Frontal cortex (tissue), 4 donors: ENCODE results near the gene CDKL2. TPM values are rescaled to one million over a fixed set of nuclear protein-coding genes. Genes with fewer than 3 reads are reported as not detected.

Experiments
- DNase-seq, 2 donors: peaks; one replicate each; pipeline ENCODE4 v3.0.0; 2012; ENCODE audit warnings: low spot score in 2 of 2
- FAIRE-seq: peaks from 2 replicates; lab custom pipeline; 2012; peaks lifted over from hg19 to GRCh38; lab: Jason Lieb, UNC
- total RNA-seq: library from RNA; depleted of rRNA; stranded (reverse); fragments of >200 nt; gene quantifications from one replicate; pipeline ENCODE4 v1.2.3, GENCODE V29; 2014
- donor health status: control.
- donor health status: control.
- donor health status: control.

Gene CDKL2
- total RNA-seq, 1 donor from 2014 or later: 60.7 TPM

DNA sequence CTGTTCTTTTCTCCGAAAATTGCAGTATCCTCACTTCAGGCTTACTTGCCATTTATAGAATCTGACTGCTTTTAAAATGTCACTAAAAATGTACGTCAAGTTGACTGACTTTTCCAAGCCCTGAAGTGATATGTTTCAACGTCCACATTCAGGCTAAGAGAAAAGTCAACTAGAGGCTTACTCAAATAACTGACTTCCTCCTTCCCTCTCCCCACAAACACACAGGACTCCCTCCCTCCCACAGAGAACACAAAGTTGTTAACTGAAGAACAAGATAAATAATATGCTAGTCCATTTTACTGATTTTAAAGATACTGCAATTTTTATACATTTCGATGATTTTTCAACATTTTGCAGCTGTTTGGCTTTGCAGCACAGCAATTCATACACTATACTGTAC lies 13.8 kb upstream of the CDKL2 start:
- DNase-seq (no peak), FAIRE-seq (no peak)

DNA sequence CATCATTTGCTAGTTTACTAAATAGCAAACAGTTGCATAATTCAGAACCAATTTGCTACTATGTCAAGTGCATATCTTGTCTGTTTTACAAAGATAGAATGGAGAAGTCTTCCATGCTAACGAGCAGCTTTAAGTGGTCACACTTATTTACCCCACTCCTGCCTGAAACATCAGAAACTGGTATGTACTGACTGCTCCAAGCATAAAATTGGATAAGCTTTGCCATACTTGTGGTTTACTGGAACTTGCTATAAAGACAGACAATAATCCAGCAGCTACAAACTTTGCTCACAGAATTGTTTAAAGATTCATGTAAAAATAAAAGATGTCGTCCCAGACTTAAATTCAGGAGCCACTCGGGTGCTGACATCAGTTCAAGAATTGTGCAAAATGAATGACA lies 13.3 kb upstream of the CDKL2 start:
- DNase-seq (no peak), FAIRE-seq (no peak)

DNA sequence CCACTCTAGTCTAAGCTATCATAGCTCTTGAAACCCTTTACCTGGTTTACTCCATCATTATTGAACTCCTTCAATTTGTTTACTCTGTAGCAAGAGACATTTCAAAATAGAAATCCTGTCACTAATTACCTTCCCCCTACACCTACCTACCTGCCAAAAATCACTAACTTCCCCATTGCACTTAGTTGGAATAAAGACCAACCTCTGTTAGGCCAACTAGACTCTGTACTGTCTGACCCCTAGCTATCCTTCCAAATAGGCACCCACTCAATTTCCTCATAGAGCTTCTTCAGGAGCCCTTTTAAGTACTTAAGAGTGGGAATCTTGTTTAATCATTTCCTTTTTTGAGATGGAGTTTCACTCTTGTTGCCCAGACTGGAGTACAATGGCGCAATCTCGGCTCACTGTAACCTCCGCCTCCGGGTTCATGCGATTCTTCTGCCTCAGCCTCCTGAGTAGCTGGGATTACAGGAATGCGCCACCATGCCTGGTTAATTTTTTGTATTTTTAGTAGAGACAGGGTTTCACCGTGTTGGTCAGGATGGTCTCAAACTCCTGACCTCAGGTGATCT lies 8.9 kb upstream of the CDKL2 start:
- DNase-seq (no peak), FAIRE-seq (no peak)

DNA sequence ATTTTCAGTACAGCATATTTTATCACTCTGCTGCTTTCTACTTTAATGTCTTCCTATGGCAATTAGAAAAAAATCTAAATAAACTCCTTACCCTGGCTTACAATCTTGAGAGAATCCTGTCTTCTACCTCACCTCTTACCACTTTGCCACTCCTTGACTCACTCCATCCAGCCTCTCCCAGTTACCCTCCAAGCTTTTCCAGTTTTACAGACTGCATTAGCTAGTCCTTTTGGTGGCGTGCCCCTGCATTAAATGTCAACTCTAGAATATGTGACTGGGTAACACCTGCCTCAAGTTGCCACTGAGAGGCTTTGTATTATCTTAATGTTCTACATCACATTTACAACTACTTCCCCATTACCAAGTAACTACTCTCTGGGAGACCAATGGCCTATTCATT lies 7.5 kb upstream of the CDKL2 start:
- FAIRE-seq: no peak
- no peak for DNase-seq

DNA sequence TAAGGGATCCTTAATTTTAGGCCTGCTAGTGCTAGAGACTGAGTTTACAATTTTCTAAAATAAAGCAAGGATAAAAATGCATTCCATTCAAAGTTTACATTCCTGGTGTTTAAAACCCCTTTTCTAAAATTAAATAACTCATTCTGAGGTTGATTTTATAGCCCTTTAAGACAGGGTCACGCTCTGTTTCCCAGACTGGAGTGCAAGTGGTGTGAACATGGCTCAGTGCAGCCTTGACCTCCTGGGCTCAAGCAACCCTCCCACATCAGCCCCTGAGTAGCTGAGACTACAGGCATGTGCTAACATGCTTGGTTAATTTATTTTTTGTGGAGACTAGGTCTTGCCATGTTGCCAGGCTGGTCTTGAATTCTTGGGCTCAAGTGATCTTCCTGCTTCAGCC lies 6.8 kb upstream of the CDKL2 start:
- DNase-seq (no peak), FAIRE-seq (no peak)

DNA sequence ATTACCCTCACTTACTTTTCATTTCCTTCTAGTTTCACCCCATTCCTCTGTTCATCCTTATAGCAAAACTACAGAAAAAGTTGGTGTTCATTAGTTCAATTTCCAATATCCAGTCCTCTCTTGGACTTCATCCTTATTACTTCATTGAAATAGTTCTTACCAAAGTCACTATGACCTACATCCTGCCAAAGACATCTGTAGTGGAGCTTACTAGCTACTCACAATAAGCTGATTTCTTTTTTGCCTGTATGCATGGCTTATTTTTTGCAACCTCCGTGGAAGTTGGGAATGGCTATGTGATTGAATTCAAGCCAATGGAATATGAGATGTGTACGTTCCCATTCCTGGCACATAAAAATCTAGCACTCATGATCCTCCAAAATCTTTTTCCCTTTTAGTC lies 4.6 kb upstream of the CDKL2 start:
- FAIRE-seq: no peak
- no peak for DNase-seq

DNA sequence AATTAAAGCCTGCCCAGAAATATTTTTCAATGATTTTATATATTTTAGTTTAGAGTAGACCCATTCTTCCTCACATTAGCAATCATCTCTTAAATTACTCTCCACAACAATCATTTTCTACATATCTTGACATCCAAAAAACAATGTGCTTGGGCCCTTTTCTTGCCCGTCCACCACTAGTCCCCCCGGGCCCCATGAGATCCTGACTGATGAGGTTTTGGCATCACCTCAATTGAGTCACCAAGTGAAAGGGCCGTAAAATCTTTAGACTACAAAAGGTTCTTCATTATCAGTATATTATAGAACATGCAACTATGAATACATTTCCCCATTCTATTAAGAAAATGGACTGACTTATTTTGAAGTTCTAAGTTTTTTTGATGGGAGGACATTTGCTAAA lies 4.0 kb upstream of the CDKL2 start:
- DNase-seq: no peak
- FAIRE-seq: no peak

DNA sequence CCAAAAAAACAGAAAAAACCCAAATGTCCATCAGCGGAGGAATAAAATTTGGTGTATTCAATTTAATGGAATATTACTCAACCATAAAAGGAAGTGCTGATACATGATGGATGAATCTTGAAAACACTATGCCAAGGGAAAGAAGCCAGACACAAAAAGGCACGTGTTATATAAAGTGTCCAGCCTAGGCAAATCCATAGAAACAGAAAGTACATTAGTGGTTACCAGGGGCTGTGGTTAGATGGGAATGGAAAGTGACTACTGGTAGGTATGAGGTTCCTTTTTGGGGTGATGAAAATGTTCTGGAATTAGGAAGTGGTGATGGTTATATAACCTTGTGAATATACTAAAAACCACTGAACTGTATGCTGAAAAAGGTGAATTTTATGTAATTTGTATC lies 3.5 kb upstream of the CDKL2 start:
- DNase-seq: no peak
- no peak for FAIRE-seq

DNA sequence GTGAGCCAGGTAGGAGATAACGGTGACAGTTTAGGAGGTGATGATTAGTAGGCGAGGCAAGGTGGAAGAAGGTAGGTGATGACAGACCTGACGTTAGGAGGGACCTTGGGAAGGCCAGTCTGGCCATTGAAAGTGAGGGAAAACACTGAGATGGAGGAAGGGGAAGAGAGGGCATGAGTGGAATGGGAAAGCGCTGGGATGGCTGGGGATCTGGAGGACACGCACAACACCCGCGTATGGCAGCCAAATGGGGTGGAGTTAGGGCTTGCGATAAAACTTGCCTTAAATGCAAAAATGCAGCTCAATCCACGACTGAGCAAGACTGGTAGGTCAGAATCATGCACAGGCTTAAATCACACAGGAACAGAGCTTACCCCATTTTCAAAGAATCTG lies 605 bp upstream of the CDKL2 start:
- DNase-seq (peak in 1 of 2 donors; percentile 8), FAIRE-seq (no peak)

DNA sequence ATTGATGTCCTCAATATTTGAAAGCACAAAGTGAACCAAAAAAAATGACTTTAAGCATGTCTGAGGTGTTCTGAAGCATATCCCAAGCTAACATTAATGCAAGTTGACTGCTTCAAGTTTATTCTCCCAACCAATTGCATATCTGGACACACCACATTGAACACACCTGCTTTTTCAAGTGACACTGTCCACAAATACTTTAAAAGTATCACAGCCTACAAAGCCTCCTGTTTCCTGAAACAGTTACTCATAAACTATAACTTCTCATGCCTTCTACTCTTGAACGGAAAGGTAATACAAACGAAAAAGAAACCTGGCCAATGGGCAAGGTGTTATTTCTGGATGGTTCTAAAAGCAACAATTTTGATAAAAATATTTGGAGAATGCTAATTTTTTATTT lies 1.1 kb downstream of the CDKL2 start:
- no peak for FAIRE-seq
- DNase-seq: no peak

DNA sequence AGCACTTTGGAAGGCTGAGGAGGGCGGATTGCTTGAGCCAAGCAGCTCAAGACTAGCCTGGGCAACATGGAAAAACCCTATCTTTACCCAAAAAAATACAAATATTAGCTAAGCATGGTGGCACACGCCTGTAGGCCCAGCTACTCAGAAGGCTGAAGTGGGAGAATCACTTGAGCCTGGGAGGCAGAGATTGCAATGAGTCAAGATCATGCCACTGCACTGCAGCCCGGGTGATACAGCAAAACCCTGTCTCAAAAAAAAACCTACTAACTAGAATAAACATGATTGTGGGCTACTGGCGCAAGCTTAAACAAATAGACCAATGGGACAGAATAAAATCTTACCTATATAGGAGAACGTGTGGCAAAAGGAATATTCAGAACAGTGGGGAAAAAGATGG lies 7.3 kb downstream of the CDKL2 start:
- DNase-seq (no peak), FAIRE-seq (no peak)

DNA sequence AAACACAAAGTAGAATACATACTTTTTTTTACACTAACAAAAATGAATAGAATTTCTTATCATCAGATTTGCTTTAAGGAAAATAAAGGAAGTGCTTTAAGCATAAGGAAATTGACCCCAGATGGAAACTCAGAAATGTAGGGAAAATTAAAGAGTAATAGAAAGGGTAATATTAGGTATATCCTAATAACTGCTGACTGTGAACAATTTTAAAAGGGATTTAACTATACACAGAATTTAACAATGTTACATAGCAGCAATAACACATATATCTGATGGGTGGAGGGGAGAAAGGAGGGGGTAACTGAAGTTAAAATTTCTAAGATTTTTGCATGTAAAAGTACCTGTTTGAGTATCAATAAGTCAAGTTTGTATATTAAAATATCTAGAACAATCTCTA lies 8.6 kb downstream of the CDKL2 start:
- DNase-seq (no peak), FAIRE-seq (no peak)

DNA sequence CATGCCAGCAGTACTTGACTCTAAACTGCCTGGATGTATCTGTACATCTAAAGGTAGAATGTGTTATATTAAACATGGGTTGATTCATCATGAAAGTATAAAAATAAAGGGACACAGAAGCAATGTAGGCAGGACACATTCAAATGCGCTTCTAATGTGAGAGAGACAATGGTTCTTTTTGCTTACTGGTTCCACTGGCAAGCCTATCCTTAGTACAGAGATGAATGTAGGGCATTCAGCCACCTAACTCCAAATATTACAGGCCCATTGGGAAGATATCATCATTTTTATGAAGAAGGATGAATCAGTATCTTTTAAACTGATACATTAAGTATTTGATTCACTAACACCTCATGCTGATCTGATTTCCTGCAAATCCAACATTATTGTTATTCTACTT lies 18.0 kb downstream of the CDKL2 start:
- FAIRE-seq (no peak), DNase-seq (peak in 1 of 2 donors; percentile 8)

DNA sequence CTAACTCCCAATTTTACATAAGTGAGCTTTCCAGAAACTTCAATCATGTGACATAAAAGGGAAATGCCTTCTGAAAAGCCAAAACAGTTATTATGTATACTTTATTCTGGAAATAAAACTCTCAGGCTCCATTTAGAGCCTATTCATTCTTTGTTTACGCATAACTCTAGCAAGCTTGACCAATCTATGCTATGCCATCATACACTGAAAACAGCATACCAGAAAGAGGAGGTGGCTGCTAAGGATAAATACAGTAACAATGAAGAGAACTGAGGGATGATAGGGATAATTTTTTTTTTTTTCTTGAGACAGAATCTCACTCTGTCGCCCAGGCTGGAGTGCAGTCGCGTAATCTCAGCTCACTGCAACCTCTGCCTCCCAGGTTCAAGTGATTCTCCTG lies 24.4 kb downstream of the CDKL2 start:
- DNase-seq: no peak
- FAIRE-seq: no peak

DNA sequence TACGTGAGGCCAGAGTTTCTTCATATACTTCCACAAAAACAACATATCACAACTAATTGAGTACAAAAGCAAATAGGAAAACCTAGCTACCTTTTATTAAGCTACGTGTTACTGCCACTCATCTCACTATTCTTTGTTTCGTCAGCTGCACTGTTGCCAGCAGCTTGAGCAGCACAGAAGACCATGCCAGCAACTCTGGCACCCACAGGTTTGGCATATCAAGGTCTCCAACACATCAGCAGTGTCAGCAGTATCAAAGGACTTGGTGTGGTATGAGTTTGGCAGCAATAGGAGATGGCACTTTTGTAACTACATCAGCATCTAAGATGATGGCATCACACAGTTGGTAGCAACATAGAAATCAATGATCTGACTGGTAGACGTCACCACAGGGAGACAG lies 30.7 kb downstream of the CDKL2 start:
- DNase-seq (no peak), FAIRE-seq (no peak)

DNA sequence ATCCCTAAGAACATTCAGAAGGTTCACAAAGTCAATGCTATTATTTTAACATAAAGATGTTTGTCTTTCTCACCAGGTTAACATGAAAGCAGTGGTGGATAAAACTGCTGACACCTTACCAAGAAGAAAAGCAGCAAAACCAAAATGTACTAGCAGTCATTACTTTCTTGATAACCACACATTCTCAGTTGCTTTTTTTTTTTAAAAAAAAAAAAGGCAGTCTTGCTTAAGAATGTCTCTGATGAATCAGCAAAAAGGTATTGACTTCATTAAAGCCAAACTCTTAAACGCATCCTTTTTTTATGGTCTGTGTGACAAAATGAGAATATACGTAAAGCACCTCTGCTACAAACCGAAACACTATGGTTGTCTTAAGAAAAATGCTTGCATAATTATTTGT lies 31.9 kb downstream of the CDKL2 start:
- FAIRE-seq (no peak), DNase-seq (no peak)

DNA sequence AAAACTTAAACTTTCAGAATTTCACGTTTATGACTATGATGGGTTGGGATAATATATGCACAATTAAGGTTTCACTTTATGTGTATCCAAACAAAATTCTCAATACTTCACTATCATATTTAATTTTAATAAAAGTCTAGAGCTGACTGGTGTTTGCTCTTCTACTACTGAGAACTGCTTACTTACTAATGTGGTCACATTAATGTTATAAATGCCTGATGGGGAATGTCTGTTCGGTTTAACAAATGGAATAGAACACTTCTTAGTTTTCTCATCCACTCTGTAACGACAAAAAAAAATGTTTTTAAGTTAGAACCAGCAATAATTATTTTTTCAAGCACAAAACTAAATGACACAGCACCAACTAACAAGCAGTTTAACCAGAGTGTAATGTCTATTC lies 34.3 kb downstream of the CDKL2 start:
- no peak for FAIRE-seq
- DNase-seq: no peak

DNA sequence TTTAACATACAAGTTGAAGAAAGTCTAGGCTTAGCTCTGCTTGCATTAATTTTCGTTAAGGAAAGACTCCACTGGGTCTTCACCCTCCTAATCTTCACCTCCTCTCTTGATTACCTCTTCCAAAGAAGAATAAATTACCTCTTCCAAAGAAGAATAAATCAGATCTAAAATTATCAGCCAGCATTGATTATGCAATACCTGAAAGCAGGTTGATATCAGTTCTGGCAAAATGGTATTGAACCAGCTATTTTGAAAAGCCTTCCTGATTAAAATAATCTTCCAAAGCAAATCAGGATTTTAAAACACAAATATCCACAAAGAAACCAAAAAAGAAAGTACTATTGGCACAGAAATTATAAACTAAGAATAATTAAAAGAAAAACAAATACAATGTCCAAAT lies 36.9 kb downstream of the CDKL2 start:
- no peak for FAIRE-seq
- no peak for DNase-seq

DNA sequence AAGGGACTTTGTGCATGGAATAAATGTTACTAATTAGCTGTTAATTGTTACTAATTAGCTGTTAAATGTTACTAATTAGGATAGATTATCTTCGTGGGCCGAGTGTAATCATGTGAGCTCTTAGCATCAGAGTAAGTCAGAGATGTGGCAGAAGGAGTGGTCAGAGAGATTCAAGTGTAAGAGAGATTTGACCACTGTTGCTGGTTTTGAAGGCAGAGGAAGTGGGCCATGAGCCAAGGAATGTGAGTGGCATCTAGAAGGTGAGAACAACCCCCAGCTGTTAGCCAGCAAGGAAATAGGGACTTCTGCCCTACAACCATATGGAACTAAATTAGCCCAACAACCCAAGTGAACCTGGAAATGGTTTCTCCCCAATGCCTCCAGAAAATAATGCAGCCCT lies 46.3 kb downstream of the CDKL2 start:
- DNase-seq: no peak
- no peak for FAIRE-seq

DNA sequence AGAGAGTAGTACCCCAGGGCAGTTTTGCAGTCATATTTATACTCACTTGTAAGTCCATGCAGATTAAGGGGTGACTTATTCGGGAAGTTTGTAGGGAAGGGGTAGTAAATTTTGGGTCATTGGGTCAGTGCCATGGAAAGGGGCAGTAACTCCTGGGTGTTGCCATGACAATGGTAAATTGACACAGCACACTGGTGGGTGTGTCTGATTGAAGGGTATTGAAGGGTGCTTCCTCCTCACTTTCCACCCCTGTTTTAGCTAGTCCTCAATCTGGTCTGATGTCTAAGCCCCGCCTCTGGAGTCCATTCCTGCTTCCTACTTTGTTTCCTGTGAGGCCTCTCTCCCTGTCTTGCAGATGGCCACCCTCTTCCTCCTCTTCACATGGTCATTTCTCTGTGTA lies 62.6 kb downstream of the CDKL2 start:
- DNase-seq (no peak), FAIRE-seq (no peak)

DNA sequence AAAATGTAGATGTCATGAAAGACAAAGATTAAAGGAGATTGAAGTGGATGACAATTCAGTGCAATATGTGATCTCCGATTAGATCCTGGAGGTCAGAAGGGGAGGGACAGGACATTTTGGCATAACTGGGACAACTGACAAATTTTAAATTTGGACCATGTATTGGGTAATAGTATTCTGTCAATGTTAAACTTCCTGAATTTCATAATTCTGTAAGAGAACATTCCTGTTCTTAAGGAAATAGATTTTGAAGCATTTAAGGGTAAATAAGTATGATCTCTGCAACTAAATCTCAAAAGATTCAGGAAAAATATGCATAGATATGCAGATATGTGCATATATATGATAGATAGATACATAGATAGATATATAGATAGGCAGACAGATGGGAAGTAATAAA lies 63.4 kb downstream of the CDKL2 start:
- no peak for FAIRE-seq

DNA sequence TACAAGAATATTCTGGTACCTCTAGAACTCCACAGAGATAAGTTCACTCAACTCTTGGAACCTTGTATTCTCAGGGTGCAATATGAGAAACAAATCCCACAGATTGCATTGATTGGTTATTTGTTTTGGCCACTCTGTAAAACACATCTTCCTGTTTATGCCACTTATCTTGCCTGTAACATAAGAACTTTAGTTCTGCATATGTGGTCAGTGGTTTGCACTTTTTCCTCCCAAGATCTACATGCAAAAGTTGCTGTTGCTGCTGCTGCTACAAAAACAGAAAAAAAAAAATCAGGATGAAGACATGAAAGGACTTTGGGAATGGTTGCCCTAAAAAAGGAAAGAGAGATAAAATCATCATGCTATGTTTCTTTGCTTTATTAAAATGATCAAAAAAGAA lies 64.8 kb downstream of the CDKL2 start:
- no peak for DNase-seq
- FAIRE-seq: no peak

More for the DNA sequence above, 63.4 kb downstream of the CDKL2 start:
- no peak for DNase-seq

DNA sequence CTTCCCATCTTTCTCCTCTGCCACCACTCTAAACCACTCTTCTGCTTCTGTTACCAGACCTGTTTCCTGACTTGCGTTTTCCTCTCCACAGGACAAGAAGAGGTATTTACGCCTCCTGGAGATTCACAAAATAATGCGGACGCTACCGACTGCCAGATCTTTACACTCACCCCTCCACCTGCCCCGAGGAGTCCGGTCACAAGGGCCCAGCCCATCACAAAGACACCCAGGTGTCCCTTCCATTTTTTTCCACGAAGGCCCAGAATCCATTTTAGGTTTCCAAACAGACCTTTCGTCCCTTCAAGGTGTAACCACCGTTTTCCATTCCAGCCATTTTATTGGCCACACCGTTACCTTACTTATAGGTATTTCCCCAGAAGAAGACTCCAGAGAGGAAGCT lies 66.3 kb downstream of the CDKL2 start:
- DNase-seq (no peak), FAIRE-seq (no peak)
